Panc1 (cell line): Measurements from ENCODE around the gene DHCR7. TPM values are rescaled to one million over a fixed set of nuclear protein-coding genes. Genes with fewer than 3 reads are reported as not detected.

Experiments
- ATAC-seq: fragments of 200-7000 bp; cut with Tn5 transposase; 2 replicates; pipeline ENCODE4 v1.9.1; 2020; ENCODE audit warnings: mild to moderate bottlenecking, moderate library complexity
- BruUV-seq: library from RNA; stranded (reverse); fragments of 400-500 nt; replicated peaks from 2 replicates; lab custom pipeline; 2021; lab: Mats Ljungman, UMichigan
- CTCF ChIA-PET: fragments of 300-600 bp; sonication (Branson Sonifier 250); formaldehyde crosslinking; loops from one replicate; lab custom pipeline; 2022; ENCODE audit warnings: antibody characterized with exemption; lab: Charles Lee
- POLR2A ChIA-PET: fragments of 300-600 bp; sonication (Branson Sonifier 250); formaldehyde crosslinking; loops from one replicate; lab custom pipeline; 2022; ENCODE audit warnings: antibody characterized with exemption; lab: Charles Lee
- DNase-seq: peaks from one replicate; pipeline ENCODE4 v3.0.0-alpha.2; 2010; ENCODE audit warnings: low read depth, low spot score
- H3K27ac ChIP-seq: 2 replicates; pipeline ENCODE4 v1.5.1; 2011; ENCODE audit warnings: mild to moderate bottlenecking, low read length, inconsistent platforms
- H3K27me3 ChIP-seq: fragments of 200-500 bp; sonication (Bioruptor generic); 2 replicates; pipeline ENCODE4 v1.6.0; 2014; ENCODE audit warnings: low read length, inconsistent platforms; ENCODE audit not compliant: control insufficient read depth, insufficient read depth
- H3K36me3 ChIP-seq: fragments of 200-500 bp; sonication (Bioruptor generic); 2 replicates; pipeline ENCODE4 v1.5.1; 2014; ENCODE audit warnings: inconsistent platforms, mild to moderate bottlenecking, low read length, moderate library complexity; ENCODE audit not compliant: control insufficient read depth, insufficient read depth
- H3K4me1 ChIP-seq: 2 replicates; pipeline ENCODE4 v1.5.1; 2011; ENCODE audit warnings: inconsistent platforms, mild to moderate bottlenecking, low read length, moderate library complexity; ENCODE audit not compliant: control insufficient read depth, insufficient read depth
- H3K4me3 ChIP-seq, 2 experiments: 2 replicates each; pipeline ENCODE4 v1.5.1; 2011 to 2012; ENCODE audit warnings: low read depth in 2 of 2, low read length in 2 of 2, mild to moderate bottlenecking in 2 of 2, inconsistent platforms in 1 of 2, moderate library complexity in 1 of 2
- H3K9me3 ChIP-seq: fragments of 200-500 bp; sonication (Bioruptor generic); 2 replicates; pipeline ENCODE4 v1.5.1; 2014; ENCODE audit warnings: low read depth, mild to moderate bottlenecking, inconsistent platforms, low read length, moderate library complexity; ENCODE audit not compliant: control insufficient read depth, insufficient read depth
- CTCF ChIP-seq: fragments of 450-650 bp; IDR thresholded peaks from 2 replicates; pipeline ENCODE4 v1.5.1; 2017; ENCODE audit warnings: mild to moderate bottlenecking
- POLR2AphosphoS5 ChIP-seq: IDR thresholded peaks from 2 replicates; pipeline ENCODE4 v1.6.1; 2012; ENCODE audit warnings: mild to moderate bottlenecking, low read depth, low read length, moderate library complexity
- REST ChIP-seq, 2 experiments: IDR thresholded peaks; 2 replicates each; pipeline ENCODE4 v1.6.1; 2011 to 2012; ENCODE audit warnings: low read depth in 2 of 2, control low read depth in 1 of 2, low read length in 1 of 2, mild to moderate bottlenecking in 1 of 2, moderate library complexity in 1 of 2; ENCODE audit not compliant: insufficient read depth in 1 of 2
- SIN3A ChIP-seq: IDR thresholded peaks from 2 replicates; pipeline ENCODE4 v1.6.1; 2012; ENCODE audit warnings: low read depth, mild to moderate bottlenecking, low read length, moderate library complexity, borderline replicate concordance; ENCODE audit not compliant: insufficient read depth
- TCF7L2 ChIP-seq: IDR thresholded peaks from 2 replicates; pipeline ENCODE4 v1.6.1; 2011; ENCODE audit warnings: mild to moderate bottlenecking, low read depth, low read length, inconsistent platforms
- in situ Hi-C: cut with HindIII; loops from 2 replicates; pipeline ENCODE4 v1.10.0; 2016; ENCODE audit warnings: low sequenced_read_pairs, low pct_unique_long_range_greater_than_20kb
- intact Hi-C: fragments of 100-400 bp; cut with micrococcal nuclease; formaldehyde crosslinking; loops from one replicate; pipeline ENCODE4 v1.10.0; 2022; ENCODE audit not compliant: unreplicated experiment
- total RNA-seq: library from RNA; stranded (reverse); gene quantifications from one replicate; pipeline ENCODE4 v1.2.1, GENCODE V29; 2021; ENCODE audit not compliant: unreplicated experiment

Gene DHCR7
- total RNA-seq, 1 experiment from 2014 or later, result 356 TPM

DNA sequence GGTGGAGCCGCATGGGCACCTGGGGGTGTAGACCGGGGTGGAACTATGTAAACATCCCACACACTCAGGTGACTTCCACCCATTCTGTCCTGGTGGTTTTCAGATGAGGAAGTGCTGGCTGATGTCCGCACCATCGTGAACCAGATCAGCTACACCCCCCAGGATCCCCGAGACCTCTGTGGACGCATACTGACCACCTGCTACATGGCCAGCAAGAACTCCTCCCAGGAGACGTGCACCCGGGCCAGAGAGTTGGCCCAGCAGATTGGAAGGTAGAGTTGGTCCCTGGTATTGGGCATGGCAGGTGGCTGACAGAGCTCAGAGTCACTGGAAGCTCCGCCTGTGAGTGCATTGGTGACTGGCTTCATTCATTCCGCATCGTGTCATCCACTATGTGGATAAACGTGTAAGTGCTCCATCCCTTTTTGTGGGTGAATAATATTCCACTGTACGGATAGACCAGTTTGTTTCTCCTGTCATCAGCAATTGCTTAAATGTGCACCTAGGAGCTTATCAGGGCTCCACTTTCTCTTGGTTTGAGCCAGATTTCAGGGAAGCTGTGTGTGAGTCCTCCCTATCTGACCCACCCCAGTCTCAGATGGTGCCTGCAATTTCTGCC is 34.7 kb upstream of the DHCR7 start:
- in situ Hi-C loops (no loop called here), intact Hi-C loops (no loop called here)
- DNase-seq (no peak), ATAC-seq (no peak)
- TF ChIP-seq REST (IDR thresholded peaks at IDR 0.05; ENCODE audit: insufficient read depth in 1 of 2, low read depth in 2 of 2, low read length in 1 of 2) (no peak), TCF7L2 (no peak), POLR2AphosphoS5 (no peak), CTCF (no peak), SIN3A (no peak)
- no TSS peak for BruUV-seq
- no peaks in the 10 kb centered on the region for H3K9me3 ChIP-seq
- no peaks in the 10 kb centered on the region for H3K27me3 ChIP-seq
- no peak overlapping the region for H3K4me3 ChIP-seq
- CTCF ChIA-PET, result no interaction called here
- 0 out of 2 replicates have a peak, but pooled peaks cover under 1% of the 10 kb centered on the region for H3K4me1 ChIP-seq
- peaks cover 5% of the 10 kb centered on the region; the same call in 1 of the 2 replicates for H3K36me3 ChIP-seq
- POLR2A ChIA-PET, result interaction anchor here (0.6 kb wide), 1 partner anchor 304 kb away, joined by 4 read pairs; no protein-coding TSS in a partner anchor
- no peak overlapping the region for H3K27ac ChIP-seq

GRCh38 chr11:71482216-71482615 is 34.0 kb upstream of the DHCR7 start:
- no peak for ATAC-seq
- intact Hi-C loops (no loop called here), in situ Hi-C loops (no loop called here)
- no peaks in the 10 kb centered on the region for H3K27me3 ChIP-seq
- BruUV-seq, result no TSS peak
- no peak for TF ChIP-seq POLR2AphosphoS5
- H3K4me1 ChIP-seq, result no peaks in the 10 kb centered on the region
- CTCF ChIA-PET, result no interaction called here
- no peak overlapping the region for H3K27ac ChIP-seq
- H3K4me3 ChIP-seq, result no peak overlapping the region
- POLR2A ChIA-PET, result no interaction called here
- H3K36me3 ChIP-seq, result peaks cover 5% of the 10 kb centered on the region; the same call in 1 of the 2 replicates
- no peak for DNase-seq
- H3K9me3 ChIP-seq, result no peaks in the 10 kb centered on the region
